Esophagus muscularis mucosa (tissue), 4 donors: Measurements from ENCODE around the gene FZD2.

Experiments used
- EP300 ChIP-seq: sonication (generic); formaldehyde crosslinking; IDR thresholded peaks from one replicate; pipeline ENCODE4 v1.6.1; 2017; ENCODE audit warnings: antibody characterized with exemption
- POLR2A ChIP-seq: fragments of 450-650 bp; IDR thresholded peaks from one replicate; pipeline ENCODE4 v1.6.1; 2017; ENCODE audit warnings: antibody characterized with exemption, moderate library complexity, mild to moderate bottlenecking, low read depth
- POLR2AphosphoS5 ChIP-seq, 2 donors: sonication (generic); formaldehyde crosslinking; IDR thresholded peaks; one replicate each; pipeline ENCODE4 v1.6.1; 2017; ENCODE audit warnings: antibody characterized with exemption in 2 of 2
- TF ChIP-seq, protein P1 (sequence below), 3 experiments: fragments of 200-600 bp in 2 of 3; fragments of 450-650 bp in 1 of 3; sonication (generic) in 2 of 3; IDR thresholded peaks; one replicate each; pipeline ENCODE4 v1.5.1; 2017 to 2019; ENCODE audit warnings: antibody characterized with exemption in 3 of 3, mild to moderate bottlenecking in 2 of 3, moderate library complexity in 1 of 3

DNA sequence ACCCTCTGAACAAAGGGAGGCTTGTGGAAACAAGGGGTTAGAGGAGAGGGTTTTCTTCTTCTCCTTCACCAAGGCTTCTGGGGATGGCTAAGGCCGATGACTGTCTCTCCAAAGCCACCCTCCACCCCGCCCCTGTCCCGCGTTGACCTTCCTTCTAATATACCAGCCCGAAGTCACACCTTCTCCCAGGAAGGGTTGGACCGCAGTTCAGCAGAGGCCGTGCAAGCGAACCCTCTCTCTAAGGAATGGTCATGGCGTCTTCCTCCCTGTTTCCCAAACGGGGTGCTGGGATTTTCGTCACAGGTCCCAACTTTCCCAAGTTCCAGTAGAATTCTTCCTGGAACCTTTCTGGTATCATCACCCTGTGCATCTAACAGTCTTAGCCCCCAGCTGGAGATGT lies 49.4 kb downstream of the FZD2 start:
- TF ChIP-seq POLR2A, result no peak
- TF ChIP-seq EP300, result no peak
- TF ChIP-seq, protein P1, sequence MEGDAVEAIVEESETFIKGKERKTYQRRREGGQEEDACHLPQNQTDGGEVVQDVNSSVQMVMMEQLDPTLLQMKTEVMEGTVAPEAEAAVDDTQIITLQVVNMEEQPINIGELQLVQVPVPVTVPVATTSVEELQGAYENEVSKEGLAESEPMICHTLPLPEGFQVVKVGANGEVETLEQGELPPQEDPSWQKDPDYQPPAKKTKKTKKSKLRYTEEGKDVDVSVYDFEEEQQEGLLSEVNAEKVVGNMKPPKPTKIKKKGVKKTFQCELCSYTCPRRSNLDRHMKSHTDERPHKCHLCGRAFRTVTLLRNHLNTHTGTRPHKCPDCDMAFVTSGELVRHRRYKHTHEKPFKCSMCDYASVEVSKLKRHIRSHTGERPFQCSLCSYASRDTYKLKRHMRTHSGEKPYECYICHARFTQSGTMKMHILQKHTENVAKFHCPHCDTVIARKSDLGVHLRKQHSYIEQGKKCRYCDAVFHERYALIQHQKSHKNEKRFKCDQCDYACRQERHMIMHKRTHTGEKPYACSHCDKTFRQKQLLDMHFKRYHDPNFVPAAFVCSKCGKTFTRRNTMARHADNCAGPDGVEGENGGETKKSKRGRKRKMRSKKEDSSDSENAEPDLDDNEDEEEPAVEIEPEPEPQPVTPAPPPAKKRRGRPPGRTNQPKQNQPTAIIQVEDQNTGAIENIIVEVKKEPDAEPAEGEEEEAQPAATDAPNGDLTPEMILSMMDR (IDR thresholded peaks at IDR 0.05), result no peak
- TF ChIP-seq POLR2AphosphoS5 (IDR thresholded peaks at IDR 0.05), result no peak
